ENCODE measurements around the gene INPP1. TPM values are rescaled to one million over a fixed set of nuclear protein-coding genes. Genes with fewer than 3 reads are reported as not detected.

The INPP1 gene
- total RNA-seq, 2 donors from 2014 or later, result 1.7 to 3.5 TPM

DNA sequence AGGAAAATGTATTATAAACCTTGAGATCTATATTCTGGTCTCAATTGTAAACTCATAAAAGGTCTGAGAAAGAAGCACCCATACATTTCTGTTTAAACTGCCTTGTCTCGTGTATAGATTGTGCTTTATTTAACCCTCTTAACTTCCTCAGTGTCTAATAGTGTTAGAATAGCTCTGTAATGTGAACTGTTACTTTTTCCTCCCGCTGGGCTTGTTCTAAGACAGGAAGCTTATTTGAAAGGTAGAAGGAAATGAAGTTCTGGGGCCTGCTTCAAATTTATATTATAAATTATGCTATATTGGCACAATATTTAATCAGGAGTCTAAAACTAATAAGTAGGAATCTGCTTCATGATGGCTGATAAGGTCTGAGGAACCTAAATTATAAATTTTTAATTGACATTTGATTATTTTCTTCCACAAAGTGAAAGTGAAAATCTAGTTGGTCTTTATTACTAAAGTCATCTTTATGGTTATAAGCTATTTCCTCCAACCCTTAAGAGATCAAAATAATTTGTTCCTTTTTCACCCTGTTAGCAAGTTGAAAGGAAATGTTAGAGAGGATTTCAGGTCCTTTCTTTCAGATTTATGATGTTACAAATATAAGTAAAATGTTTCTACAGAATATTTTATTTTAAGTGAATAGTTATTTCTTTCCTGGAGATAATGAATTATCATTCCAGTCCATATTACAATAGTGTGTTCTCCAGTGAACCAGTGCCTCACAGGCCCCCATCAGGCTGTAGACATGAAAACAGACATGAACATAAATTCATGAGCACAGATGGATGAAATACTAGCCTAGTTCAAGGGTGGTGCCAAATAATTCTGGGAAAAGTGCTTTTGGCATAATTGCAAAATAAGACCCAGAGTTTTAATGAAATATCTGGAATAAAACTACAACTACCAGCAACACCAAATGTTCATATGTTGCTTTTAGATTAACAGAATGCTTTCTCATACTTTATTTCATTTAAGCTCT is 72.7 kb downstream of the INPP1 start:
- no peaks in the 10 kb centered on the region for H3K27me3 ChIP-seq (ENCODE audit: control insufficient read depth, insufficient read depth, low read length, poor library complexity, severe bottlenecking)
- H3K27ac Mint-ChIP-seq, result no peak overlapping the region
- no peak overlapping the region for H3K4me3 Mint-ChIP-seq
- DNase-seq, result no peak
- H3K9me3 Mint-ChIP-seq, result no peaks in the 10 kb centered on the region
- no peaks in the 10 kb centered on the region for H3K36me3 ChIP-seq (ENCODE audit: control insufficient read depth, insufficient read depth, low read length)
- H3K9me3 ChIP-seq (ENCODE audit: control insufficient read depth, low read length), result no peaks in the 10 kb centered on the region
- TF ChIP-seq CTCF (conservative IDR thresholded peaks at IDR 0.05), result no peak
- WGBS, 2 experiments (ENCODE audit: insufficient coverage in 1 of 2, insufficient read length in 1 of 2), result 96% methylated on average over 2 of the region's 2 CpGs; no CpG with 5 or more reads in 1 of the 2 experiments
- H3K4me1 ChIP-seq (ENCODE audit: control insufficient read depth, insufficient read depth, low read length), result no peaks in the 10 kb centered on the region
- H3K4me3 ChIP-seq (ENCODE audit: low read length), result no peak overlapping the region
- H3K36me3 Mint-ChIP-seq (ENCODE audit: low read depth), result no peaks in the 10 kb centered on the region
- H3K4me1 Mint-ChIP-seq, result peaks cover 2% of the 10 kb centered on the region
- H3K27me3 Mint-ChIP-seq (ENCODE audit: insufficient read depth), result peaks cover 2% of the 10 kb centered on the region
- H3K9ac ChIP-seq (ENCODE audit: extremely low read depth, low read length, poor library complexity, severe bottlenecking), result no peak overlapping the region
- H3K27ac ChIP-seq (ENCODE audit: low read depth, low read length), result no peak overlapping the region

DNA sequence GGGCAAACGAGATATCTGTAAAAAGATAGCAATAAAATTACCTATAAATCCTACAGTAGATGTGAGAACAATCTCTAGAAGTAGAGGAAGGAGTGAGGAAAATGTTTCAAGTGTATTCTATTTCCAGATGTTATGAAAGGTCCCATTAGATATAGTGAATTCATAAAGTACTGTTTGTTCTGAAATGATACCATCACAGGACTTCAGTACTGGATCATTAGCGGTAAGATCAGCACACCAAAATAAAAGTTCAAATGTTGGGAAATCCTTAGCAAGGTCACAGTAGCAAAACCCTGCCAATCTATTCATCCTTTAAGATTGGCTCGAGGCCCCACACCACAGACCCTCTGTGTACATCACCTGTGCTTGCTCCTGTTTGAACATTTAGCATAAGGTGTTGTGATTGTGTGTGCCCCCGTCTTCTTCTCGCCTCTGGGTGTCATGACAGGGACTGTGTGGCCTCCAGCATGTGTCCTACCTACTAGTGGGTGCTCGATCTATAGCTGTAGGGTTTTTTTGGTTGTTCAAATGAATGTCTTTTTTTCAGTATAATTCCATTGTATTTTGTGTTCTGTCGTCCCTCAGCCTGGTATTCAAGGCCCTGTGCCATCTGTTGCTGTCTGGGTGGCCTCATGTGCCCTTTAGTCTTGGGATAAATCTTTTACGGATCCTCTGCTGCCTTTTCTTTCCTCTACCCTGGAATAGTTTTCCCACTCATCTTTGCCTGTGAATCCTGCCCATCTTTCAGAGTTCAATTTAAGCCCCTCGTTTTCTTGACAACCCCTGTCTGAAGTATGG is 73.9 kb downstream of the INPP1 start:
- Histone ChIP-seq H3K9ac (ENCODE audit: extremely low read depth, low read length, poor library complexity, severe bottlenecking) (no peak overlapping the region), H3K9me3 (ENCODE audit: control insufficient read depth, low read length) (no peaks in the 10 kb centered on the region), H3K4me1 (ENCODE audit: control insufficient read depth, insufficient read depth, low read length) (no peaks in the 10 kb centered on the region), H3K4me3 (ENCODE audit: low read length) (no peak overlapping the region), H3K27me3 (ENCODE audit: control insufficient read depth, insufficient read depth, low read length, poor library complexity, severe bottlenecking) (no peaks in the 10 kb centered on the region), H3K36me3 (ENCODE audit: control insufficient read depth, insufficient read depth, low read length) (no peaks in the 10 kb centered on the region), H3K27ac (ENCODE audit: low read depth, low read length) (no peak overlapping the region)
- no peak for DNase-seq
- TF ChIP-seq CTCF (conservative IDR thresholded peaks at IDR 0.05), result no peak
- H3K4me1 Mint-ChIP-seq, result peaks cover 2% of the 10 kb centered on the region
- H3K27ac Mint-ChIP-seq, result no peak overlapping the region
- H3K9me3 Mint-ChIP-seq, result no peaks in the 10 kb centered on the region
- WGBS, 2 experiments (ENCODE audit: insufficient coverage in 1 of 2, insufficient read length in 1 of 2), result 91 to 94% methylated on average over 5 to 8 of the region's 9 CpGs
- no peak overlapping the region for H3K4me3 Mint-ChIP-seq
- no peaks in the 10 kb centered on the region for H3K36me3 Mint-ChIP-seq (ENCODE audit: low read depth)
- no peaks in the 10 kb centered on the region for H3K27me3 Mint-ChIP-seq (ENCODE audit: insufficient read depth)

- no peaks in the 10 kb centered on the region for H3K36me3 ChIP-seq (ENCODE audit: control insufficient read depth, insufficient read depth, low read length)
- H3K27ac Mint-ChIP-seq, result no peak overlapping the region
- H3K9ac ChIP-seq (ENCODE audit: extremely low read depth, low read length, poor library complexity, severe bottlenecking), result no peak overlapping the region
- H3K4me3 Mint-ChIP-seq, result no peak overlapping the region
- no peaks in the 10 kb centered on the region for H3K9me3 ChIP-seq (ENCODE audit: control insufficient read depth, low read length)
- no peaks in the 10 kb centered on the region for H3K9me3 Mint-ChIP-seq
- H3K36me3 Mint-ChIP-seq (ENCODE audit: low read depth), result no peaks in the 10 kb centered on the region
- no peak overlapping the region for H3K4me3 ChIP-seq (ENCODE audit: low read length)
- 86 to 95% methylated on average over 1 of the region's 1 CpG for WGBS, 2 experiments (ENCODE audit: insufficient coverage in 1 of 2, insufficient read length in 1 of 2)
- no peak for DNase-seq
- H3K4me1 Mint-ChIP-seq, result peaks cover under 1% of the 10 kb centered on the region
- H3K4me1 ChIP-seq (ENCODE audit: control insufficient read depth, insufficient read depth, low read length), result no peaks in the 10 kb centered on the region
- no peaks in the 10 kb centered on the region for H3K27me3 Mint-ChIP-seq (ENCODE audit: insufficient read depth)
- H3K27me3 ChIP-seq (ENCODE audit: control insufficient read depth, insufficient read depth, low read length, poor library complexity, severe bottlenecking), result no peaks in the 10 kb centered on the region
- H3K27ac ChIP-seq (ENCODE audit: low read depth, low read length), result no peak overlapping the region
- TF ChIP-seq CTCF (conservative IDR thresholded peaks at IDR 0.05), result no peak
Observed at GRCh38 chr2:190418727-190419126, 75.3 kb downstream of the INPP1 start.

Measured in endodermal cell (in vitro differentiated cells).